Trophoblast cell (in vitro differentiated cells and primary cell): ENCODE results near the gene KCNE4.

Experiments used
- DNase-seq, 2 donors: peaks; one replicate each; pipeline ENCODE4 v3.0.0-alpha.2; 2016
- H2AFZ ChIP-seq: 2 replicates; pipeline ENCODE4 v1.6.1; 2013; ENCODE audit warnings: low read length, moderate library complexity, mild to moderate bottlenecking; ENCODE audit not compliant: insufficient read depth, poor library complexity
- H2AK5ac ChIP-seq: 2 replicates; pipeline ENCODE4 v1.6.1; 2013; ENCODE audit warnings: mild to moderate bottlenecking, low read length
- H2BK120ac ChIP-seq: 2 replicates; pipeline ENCODE4 v1.6.1; 2013; ENCODE audit warnings: low read length, mild to moderate bottlenecking, moderate library complexity; ENCODE audit not compliant: insufficient read depth, poor library complexity
- H2BK12ac ChIP-seq: 2 replicates; pipeline ENCODE4 v1.6.1; 2013; ENCODE audit warnings: mild to moderate bottlenecking, low read length, moderate library complexity
- H2BK5ac ChIP-seq: 2 replicates; pipeline ENCODE4 v1.6.1; 2013; ENCODE audit warnings: low read length, low read depth, moderate library complexity, mild to moderate bottlenecking; ENCODE audit not compliant: poor library complexity
- H3K14ac ChIP-seq: 2 replicates; pipeline ENCODE4 v1.6.1; 2013; ENCODE audit warnings: mild to moderate bottlenecking, low read length
- H3K18ac ChIP-seq: 2 replicates; pipeline ENCODE4 v1.6.1; 2013; ENCODE audit warnings: mild to moderate bottlenecking, low read length
- H3K23ac ChIP-seq: 2 replicates; pipeline ENCODE4 v1.6.1; 2013; ENCODE audit warnings: low read length
- H3K27ac ChIP-seq: 2 replicates; pipeline ENCODE4 v1.5.1; 2013; ENCODE audit warnings: low read depth, mild to moderate bottlenecking, inconsistent platforms, low read length, moderate library complexity
- H3K27me3 ChIP-seq: 2 replicates; pipeline ENCODE4 v1.6.1; 2013; ENCODE audit warnings: inconsistent platforms, mild to moderate bottlenecking, low read length, moderate library complexity; ENCODE audit not compliant: insufficient read depth
- H3K36me3 ChIP-seq, 2 experiments: 1 replicate in 1 of 2; 2 replicates in 1 of 2; pipeline ENCODE4 v1.6.1; 2013; ENCODE audit warnings: low read length in 2 of 2, mild to moderate bottlenecking in 2 of 2, moderate library complexity in 1 of 2; ENCODE audit not compliant: insufficient read depth in 2 of 2, control insufficient read depth in 1 of 2
- H3K4ac ChIP-seq: 2 replicates; pipeline ENCODE4 v1.6.1; 2013; ENCODE audit warnings: low read depth, mild to moderate bottlenecking, low read length, moderate library complexity
- H3K4me1 ChIP-seq, 2 experiments: 1 replicate in 1 of 2; 2 replicates in 1 of 2; pipeline ENCODE4 v1.6.1; 2013; ENCODE audit warnings: low read length in 2 of 2, mild to moderate bottlenecking in 2 of 2, moderate library complexity in 1 of 2; ENCODE audit not compliant: insufficient read depth in 2 of 2, control insufficient read depth in 1 of 2
- H3K4me2 ChIP-seq: 2 replicates; pipeline ENCODE4 v1.6.1; 2013; ENCODE audit warnings: inconsistent platforms, mild to moderate bottlenecking, low read length, moderate library complexity
- H3K4me3 ChIP-seq: 2 replicates; pipeline ENCODE4 v1.5.1; 2013; ENCODE audit warnings: mild to moderate bottlenecking, low read depth, low read length, inconsistent platforms
- H3K79me1 ChIP-seq: one replicate; pipeline ENCODE4 v1.6.1; 2013; ENCODE audit warnings: low read length
- H3K79me2 ChIP-seq: 2 replicates; pipeline ENCODE4 v1.6.1; 2013; ENCODE audit warnings: low read length, mild to moderate bottlenecking; ENCODE audit not compliant: control insufficient read depth, insufficient read depth, poor library complexity
- H3K9ac ChIP-seq: 2 replicates; pipeline ENCODE4 v1.6.1; 2013; ENCODE audit warnings: mild to moderate bottlenecking, low read length
- H3K9me3 ChIP-seq: 2 replicates; pipeline ENCODE4 v1.6.1; 2013; ENCODE audit warnings: low read depth, mild to moderate bottlenecking, control low read depth, inconsistent platforms, low read length; ENCODE audit not compliant: insufficient read depth
- H4K12ac ChIP-seq: 2 replicates; pipeline ENCODE4 v1.6.1; 2013; ENCODE audit warnings: low read depth, mild to moderate bottlenecking, low read length, moderate library complexity
- H4K8ac ChIP-seq: 2 replicates; pipeline ENCODE4 v1.6.1; 2013; ENCODE audit warnings: low read depth, mild to moderate bottlenecking, low read length, moderate library complexity
- H4K91ac ChIP-seq: one replicate; pipeline ENCODE4 v1.6.1; 2013; ENCODE audit warnings: low read depth, mild to moderate bottlenecking, low read length, moderate library complexity
- WGBS: extraction: QIAGEN DNeasy Blood & Tissue Kit; methylation state at CpG from one replicate; pipeline ENCODE4 v1.1.7; 2013; ENCODE audit warnings: missing lambda C conversion rate; ENCODE audit not compliant: insufficient read length, insufficient coverage; ENCODE audit errors: extremely low coverage; 5-methylcytosine and 5-hydroxymethylcytosine counted together

The KCNE4 gene

DNA sequence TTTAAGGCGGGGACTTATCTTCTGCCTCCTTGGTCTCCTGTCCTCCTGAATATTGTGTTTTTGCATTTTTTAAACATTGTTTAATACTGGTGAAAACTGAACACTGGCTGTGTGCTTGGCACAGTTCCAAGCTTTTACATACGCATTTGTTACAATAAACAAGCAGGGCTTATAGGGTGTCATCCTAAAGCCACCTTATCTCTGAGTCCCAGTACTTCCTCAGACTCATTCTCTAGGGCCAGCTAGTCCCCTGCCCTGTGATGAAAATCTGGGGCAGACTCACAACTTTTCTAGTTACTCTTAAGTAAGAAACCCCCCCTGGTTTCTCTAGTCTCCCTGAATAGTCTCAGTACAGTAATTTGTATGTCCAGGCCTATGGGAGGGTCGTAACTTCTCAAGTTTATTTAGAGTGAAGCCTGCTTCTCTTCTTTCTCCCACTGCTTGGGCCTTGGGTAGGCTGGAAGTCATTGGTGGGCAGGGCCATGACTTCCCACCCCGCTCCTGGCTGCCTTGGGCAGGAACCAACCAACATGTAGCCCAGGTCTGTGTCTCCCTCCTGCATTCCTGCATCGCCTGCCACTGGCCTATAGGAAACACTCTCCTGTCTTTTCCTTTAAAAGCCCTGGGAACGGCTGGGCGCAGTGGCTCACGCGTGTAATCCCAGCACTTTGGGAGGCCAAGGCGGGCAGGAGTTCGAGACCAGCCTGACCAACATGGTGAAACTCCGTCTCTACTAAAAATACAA is 7.7 kb upstream of the KCNE4 start:
- Histone ChIP-seq H3K27me3 (no peaks in the 10 kb centered on the region), H2BK5ac (peak overlapping the region; percentile 60)

GRCh38 chr2:223044916-223045700 is 6.9 kb upstream of the KCNE4 start:
- Histone ChIP-seq H3K9ac (no peak overlapping the region), H3K79me1 (peaks cover 30% of the 10 kb centered on the region), H4K12ac (no peak overlapping the region), H3K4me2 (no peak overlapping the region), H3K4me1 (peaks cover 8 to 18% of the 10 kb centered on the region in 2 experiments), H2AK5ac (no peak overlapping the region), H2BK12ac (peak overlapping the region; percentile 96), H3K4ac (peak overlapping the region; percentile 66), H3K27me3 (no peaks in the 10 kb centered on the region), H2BK5ac (peak overlapping the region; percentile 46), H4K8ac (no peak overlapping the region), H3K9me3 (no peaks in the 10 kb centered on the region), H3K79me2 (peaks cover 2% of the 10 kb centered on the region), H3K36me3 (no peaks in the 10 kb centered on the region), H3K14ac (peak overlapping the region; percentile 49), H2AFZ (no peak overlapping the region), H3K23ac (no peak overlapping the region), H3K18ac (no peak overlapping the region), H2BK120ac (peak overlapping the region; percentile 73), H3K4me3 (no peak overlapping the region), H4K91ac (peak overlapping the region; percentile 85), H3K27ac (no peak overlapping the region)
- no CpG with 5 or more reads among the region's 5 CpGs for WGBS
- DNase-seq = no peak

More for the DNA sequence above, 7.7 kb upstream of the KCNE4 start:
- Histone ChIP-seq H3K79me1 (peaks cover 27% of the 10 kb centered on the region), H3K36me3 (no peaks in the 10 kb centered on the region), H4K12ac (no peak overlapping the region), H2AFZ (no peak overlapping the region), H3K4me1 (peaks cover 8 to 18% of the 10 kb centered on the region in 2 experiments), H4K91ac (peak overlapping the region; percentile 67), H3K79me2 (peaks cover 2% of the 10 kb centered on the region), H2BK12ac (peak overlapping the region; percentile 94), H2BK120ac (peak overlapping the region; percentile 86), H3K9me3 (no peaks in the 10 kb centered on the region), H4K8ac (peak overlapping the region; percentile 63), H3K27ac (no peak overlapping the region), H2AK5ac (peak overlapping the region; percentile 38), H3K9ac (no peak overlapping the region), H3K4me3 (no peak overlapping the region), H3K23ac (no peak overlapping the region), H3K18ac (no peak overlapping the region), H3K4ac (peak overlapping the region; percentile 76), H3K4me2 (no peak overlapping the region), H3K14ac (peak overlapping the region; percentile 21)
- no peak for DNase-seq
- WGBS = no CpG with 5 or more reads among the region's 12 CpGs

DNA sequence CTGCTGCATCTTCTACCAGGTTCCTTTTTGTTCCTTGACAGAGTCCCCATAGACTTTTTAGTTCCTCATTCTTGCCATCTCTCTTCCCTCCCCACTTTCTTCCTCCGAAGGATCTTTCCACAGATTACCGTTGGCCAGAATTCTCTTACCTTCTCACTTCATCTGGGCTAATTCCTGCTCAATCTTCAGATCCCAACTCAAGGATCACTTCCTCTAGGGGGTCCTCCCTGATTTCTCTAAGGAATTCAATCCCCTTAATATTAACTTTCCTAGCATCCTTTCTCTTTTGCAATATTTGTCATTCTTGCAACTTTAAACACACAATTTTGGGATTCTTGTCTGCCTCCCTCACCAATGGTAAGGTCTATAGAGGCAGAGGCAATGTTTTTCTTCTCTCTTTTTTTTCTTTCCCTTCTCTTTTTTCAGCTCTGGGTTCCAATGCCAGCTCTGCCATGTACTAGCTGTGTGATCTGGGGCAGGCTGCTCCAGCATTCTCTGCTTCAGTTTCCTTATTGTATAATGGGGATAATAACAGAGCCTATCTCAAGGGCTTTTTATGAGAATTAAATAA is 5.4 kb upstream of the KCNE4 start:
- Histone ChIP-seq H3K79me2 (peaks cover 2% of the 10 kb centered on the region), H3K23ac (no peak overlapping the region), H3K79me1 (peaks cover 30% of the 10 kb centered on the region), H3K27me3 (no peaks in the 10 kb centered on the region), H2BK12ac (peak overlapping the region; percentile 85), H3K4me2 (no peak overlapping the region), H4K8ac (peak overlapping the region; percentile 59), H4K91ac (peak overlapping the region; percentile 93), H3K4ac (peak overlapping the region; percentile 30), H2BK120ac (peak overlapping the region; percentile 76), H2BK5ac (peak overlapping the region; percentile 61), H3K4me1 (peaks cover 8 to 18% of the 10 kb centered on the region in 2 experiments), H3K27ac (peak overlapping the region; percentile 55), H2AK5ac (peak overlapping the region; percentile 38), H3K18ac (peak overlapping the region; percentile 96), H3K36me3 (no peaks in the 10 kb centered on the region), H3K4me3 (no peak overlapping the region), H3K9ac (no peak overlapping the region), H4K12ac (no peak overlapping the region), H2AFZ (no peak overlapping the region), H3K14ac (peak overlapping the region; percentile 72), H3K9me3 (no peaks in the 10 kb centered on the region)
- peak in 1 of 2 donors; percentile 26 for DNase-seq
- WGBS = no CpG with 5 or more reads among the region's 2 CpGs

DNA sequence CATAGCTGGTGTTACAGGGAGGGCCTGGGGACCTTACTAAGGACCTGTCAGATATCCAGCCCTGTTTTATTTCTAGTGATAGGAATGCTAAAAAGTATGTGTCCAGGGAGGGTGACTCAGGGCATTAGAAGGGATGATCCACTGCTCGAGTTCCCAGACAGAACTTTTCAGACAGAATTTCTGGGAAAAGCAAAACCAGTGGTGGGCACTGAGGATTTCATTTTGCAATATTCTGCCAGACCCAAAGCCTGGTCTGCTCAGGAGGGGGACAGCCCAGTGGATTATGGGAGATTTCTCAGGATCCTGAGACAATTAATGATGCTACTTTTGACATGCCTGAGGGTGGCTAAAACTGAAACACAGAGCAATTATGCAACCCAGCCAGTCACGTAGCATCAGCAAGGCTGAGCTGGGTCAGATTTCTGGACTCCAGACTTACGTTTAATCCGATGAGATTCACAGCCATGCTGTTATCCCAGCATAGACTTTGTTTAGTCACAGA is 4.7 kb upstream of the KCNE4 start:
- peak overlapping the region; percentile 20 for H3K4me2 ChIP-seq
- no peak overlapping the region for H2BK120ac ChIP-seq
- H2AFZ ChIP-seq = no peak overlapping the region
- peak overlapping the region; percentile 98 for H3K27ac ChIP-seq
- no peak overlapping the region for H3K4me3 ChIP-seq
- H3K23ac ChIP-seq = no peak overlapping the region
- no peak overlapping the region for H4K91ac ChIP-seq
- peak overlapping the region; percentile 35 for H2BK5ac ChIP-seq
- no CpG with 5 or more reads among the region's 4 CpGs for WGBS
- no peak overlapping the region for H3K14ac ChIP-seq
- H2AK5ac ChIP-seq = no peak overlapping the region
- no peaks in the 10 kb centered on the region for H3K36me3 ChIP-seq
- no peak overlapping the region for H3K4ac ChIP-seq
- no peaks in the 10 kb centered on the region for H3K9me3 ChIP-seq
- H2BK12ac ChIP-seq = no peak overlapping the region
- H3K79me2 ChIP-seq = peaks cover 2% of the 10 kb centered on the region
- peaks cover 8 to 16% of the 10 kb centered on the region in 2 experiments for H3K4me1 ChIP-seq
- H4K8ac ChIP-seq = no peak overlapping the region
- H3K27me3 ChIP-seq = no peaks in the 10 kb centered on the region
- DNase-seq = peak; percentile 54 to 56
- H3K79me1 ChIP-seq = peaks cover 29% of the 10 kb centered on the region
- no peak overlapping the region for H3K18ac ChIP-seq
- no peak overlapping the region for H3K9ac ChIP-seq
- no peak overlapping the region for H4K12ac ChIP-seq
